GM12878 (cell line): ENCODE results near the gene ZNF469. TPM values are rescaled to one million over a fixed set of nuclear protein-coding genes. Genes with fewer than 3 reads are reported as not detected.

Experiments
- ATAC-seq: fragments of 200-7000 bp; cut with Tn5 transposase; 3 replicates; pipeline ENCODE4 v1.9.1; 2020; ENCODE audit warnings: mild to moderate bottlenecking, moderate library complexity
- BruUV-seq: library from RNA; stranded (reverse); fragments of 400-500 nt; replicated peaks from 2 replicates; lab custom pipeline; 2021; lab: Mats Ljungman, UMichigan
- CTCF ChIA-PET: fragments of 300-600 bp; sonication (Branson Sonifier 250); formaldehyde crosslinking; extraction: SDS; loops from one replicate; lab custom pipeline; 2021; ENCODE audit warnings: inconsistent platforms; lab: Yijun Ruan, JAX
- POLR2A ChIA-PET: fragments of 350-600 bp; formaldehyde crosslinking; extraction: SDS; loops from one replicate; lab custom pipeline; 2021; ENCODE audit warnings: inconsistent platforms; lab: Charles Lee
- RAD21 ChIA-PET: fragments of 300-600 bp; sonication (Branson Sonifier 250); formaldehyde crosslinking; loops from one replicate; lab custom pipeline; 2023; ENCODE audit warnings: antibody characterized with exemption; ENCODE audit not compliant: unreplicated experiment; lab: Charles Lee
- SMC1A ChIA-PET: fragments of 300-600 bp; sonication (Branson Sonifier 250); formaldehyde crosslinking; loops from one replicate; lab custom pipeline; 2023; ENCODE audit not compliant: unreplicated experiment, uncharacterized antibody; lab: Charles Lee
- DNase-seq: peaks from one replicate; pipeline ENCODE4 v3.0.0-alpha.2; 2011; ENCODE audit warnings: low read depth, low spot score
- FAIRE-seq: peaks from 3 replicates; lab custom pipeline; 2011; peaks lifted over from hg19 to GRCh38; lab: Jason Lieb, UNC
- H2AFZ ChIP-seq: 2 replicates; pipeline ENCODE4 v1.6.0; 2011; ENCODE audit warnings: low read depth, low read length, control low read depth; ENCODE audit not compliant: control insufficient read depth
- H3K27ac ChIP-seq: 2 replicates; pipeline ENCODE4 v1.5.1; 2011; ENCODE audit warnings: control low read depth; ENCODE audit not compliant: control insufficient read depth, insufficient read depth
- H3K27me3 ChIP-seq, 2 experiments: replicated peaks in 1 of 2; 2 replicates each; pipeline versions ENCODE4 v1.6.0 to v1.6.1; 2011; ENCODE audit warnings: low read length in 1 of 2; ENCODE audit not compliant: control insufficient read depth in 2 of 2, insufficient read depth in 2 of 2
- H3K36me3 ChIP-seq, 2 experiments: 2 replicates each; pipeline ENCODE4 v1.5.1; 2011; ENCODE audit warnings: low read length in 1 of 2; ENCODE audit not compliant: control insufficient read depth in 2 of 2, insufficient read depth in 2 of 2
- H3K4me1 ChIP-seq: 2 replicates; pipeline ENCODE4 v1.6.1; 2011; ENCODE audit warnings: mild to moderate bottlenecking, low read length, moderate library complexity, mixed read lengths; ENCODE audit not compliant: control insufficient read depth, insufficient read depth
- H3K4me2 ChIP-seq: 2 replicates; pipeline ENCODE4 v1.6.0; 2011; ENCODE audit warnings: control low read depth; ENCODE audit not compliant: control insufficient read depth, insufficient read depth
- H3K4me3 ChIP-seq: fragments of 200-600 bp; sonication (generic); 2 replicates; pipeline ENCODE4 v1.5.1; 2016
- H3K79me2 ChIP-seq: 2 replicates; pipeline ENCODE4 v1.6.0; 2011; ENCODE audit warnings: low read length; ENCODE audit not compliant: control insufficient read depth, insufficient read depth
- H3K9ac ChIP-seq: 2 replicates; pipeline ENCODE4 v1.8.0; 2011; ENCODE audit warnings: low read length, control low read depth, mixed read lengths; ENCODE audit not compliant: control insufficient read depth, insufficient read depth
- H3K9me3 ChIP-seq: replicated peaks from 3 replicates; pipeline ENCODE4 v1.5.1; 2011; ENCODE audit warnings: mild to moderate bottlenecking, low read length; ENCODE audit not compliant: control insufficient read depth, insufficient read depth
- H4K20me1 ChIP-seq: 2 replicates; pipeline ENCODE4 v1.6.0; 2011; ENCODE audit not compliant: control insufficient read depth, insufficient read depth
- BCLAF1 ChIP-seq: fragments of 450-650 bp; IDR thresholded peaks from 2 replicates; pipeline ENCODE4 v1.6.1; 2017; ENCODE audit warnings: antibody characterized with exemption, mild to moderate bottlenecking, moderate library complexity
- BRCA1 ChIP-seq: IDR thresholded peaks from 2 replicates; pipeline ENCODE4 v1.6.1; 2011; ENCODE audit warnings: low read depth, low read length, improper control_type of control experiment
- SREBF2 ChIP-seq: IDR thresholded peaks from 2 replicates; pipeline ENCODE4 v1.6.1; 2012; ENCODE audit warnings: mild to moderate bottlenecking, low read length
- WGBS: methylation state at CpG from one replicate; pipeline ENCODE4 v1.1.6; 2016; ENCODE audit warnings: low lambda C conversion rate; ENCODE audit not compliant: insufficient replicate concordance, insufficient coverage; ENCODE audit errors: missing lambda C conversion rate; 5-methylcytosine and 5-hydroxymethylcytosine counted together
- in situ Hi-C: fragments of 300-500 bp; cut with MboI; formaldehyde crosslinking; loops from 9 replicates; pipeline ENCODE4 v1.14.3; 2018; ENCODE audit warnings: mixed read lengths
- intact Hi-C: fragments of 100-400 bp; cut with micrococcal nuclease; formaldehyde crosslinking; loops from one replicate; pipeline ENCODE4 v1.14.2; 2022; ENCODE audit not compliant: unreplicated experiment
- polyA plus RNA-seq, 11 experiments: library from polyadenylated mRNA; depleted of rRNA in 4 of 11; unstranded in 6 of 11; stranded (reverse) in 5 of 11; fragments of >200 nt; fragmentation: Nextera tagmentation in 4 of 11; fragmentation: Illumina TruSeq in 1 of 11; extraction: Ambion mirVana in 4 of 11; extraction: Trizol in 1 of 11; gene quantifications; 1 replicate in 1 of 11; 2 replicates in 10 of 11; pipeline versions ENCODE4 v1.2.1 to v1.2.3, GENCODE V29; 2011 to 2016; ENCODE audit warnings: inconsistent platforms in 2 of 11, missing spikeins in 2 of 11, low read depth in 1 of 11
- total RNA-seq, 4 experiments: library from RNA; depleted of rRNA in 3 of 4; stranded (reverse); fragments of >200 nt in 3 of 4; fragmentation: Illumina TruSeq in 1 of 4; extraction: Trizol in 1 of 4; gene quantifications; 2 replicates each; pipeline versions ENCODE4 v1.2.1 to v1.2.3, GENCODE V29; 2013 to 2021

The ZNF469 gene
- total and polyA plus RNA-seq, 10 of the 15 experiments (the other 5 are each of a cell fraction or from before 2014, with no cell fraction given): 0.01 to 0.21 (median 0.04) TPM; not detected in 3

DNA sequence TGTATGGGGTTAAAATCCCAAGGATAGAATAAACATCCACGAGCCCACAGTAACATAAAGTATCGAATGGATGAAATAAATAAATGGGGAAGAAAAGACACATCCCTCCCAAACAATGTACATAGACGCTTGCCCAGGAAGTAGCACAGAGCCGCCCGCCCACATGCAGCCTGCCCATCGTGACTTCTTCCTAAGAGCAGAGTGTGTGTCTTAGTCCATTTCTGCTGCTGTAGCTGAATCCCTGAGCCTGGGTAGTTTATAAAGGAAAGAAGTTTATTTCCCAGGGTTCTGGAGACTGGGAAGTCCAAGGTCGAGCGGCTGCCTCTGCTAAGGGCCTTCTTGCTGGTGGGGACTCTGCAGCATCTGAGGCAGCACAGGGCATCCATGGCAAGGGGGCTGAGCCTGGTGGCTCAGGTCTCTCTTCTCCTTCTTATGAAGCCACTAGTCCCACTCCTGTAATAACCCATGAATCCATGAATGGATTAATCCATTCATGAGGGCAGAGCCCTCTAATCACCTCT, 39.4 kb upstream of the ZNF469 start:
- no TSS peak for BruUV-seq

More for the DNA sequence above, 39.4 kb upstream of the ZNF469 start:
- no peak for FAIRE-seq
- CTCF ChIA-PET: no interaction called here
- DNase-seq: no peak
- H3K9me3 ChIP-seq: no peaks in the 10 kb centered on the region
- ATAC-seq: no peak
- no peaks in the 10 kb centered on the region for H3K79me2 ChIP-seq
- H3K4me3 ChIP-seq: no peak overlapping the region
- no peaks in the 10 kb centered on the region for H3K27me3 ChIP-seq
- SMC1A ChIA-PET: no interaction called here
- TF ChIP-seq BCLAF1 (no peak), BRCA1 (no peak), SREBF2 (no peak)
- H4K20me1 ChIP-seq: no peaks in the 10 kb centered on the region
- RAD21 ChIA-PET: no interaction called here
- H3K27ac ChIP-seq: no peak overlapping the region
- intact Hi-C loops: no loop called here
- H2AFZ ChIP-seq: no peak overlapping the region
- in situ Hi-C loops: no loop called here
- H3K9ac ChIP-seq: no peak overlapping the region
- WGBS: 46% methylated on average over 8 of the region's 8 CpGs
- POLR2A ChIA-PET: no interaction called here
- H3K36me3 ChIP-seq: no peaks in the 10 kb centered on the region
- no peak overlapping the region for H3K4me2 ChIP-seq
- no peaks in the 10 kb centered on the region; the same call in 1 of the 2 replicates for H3K4me1 ChIP-seq
